ENCODE measurements around the gene OBSL1.

OBSL1 gene

DNA sequence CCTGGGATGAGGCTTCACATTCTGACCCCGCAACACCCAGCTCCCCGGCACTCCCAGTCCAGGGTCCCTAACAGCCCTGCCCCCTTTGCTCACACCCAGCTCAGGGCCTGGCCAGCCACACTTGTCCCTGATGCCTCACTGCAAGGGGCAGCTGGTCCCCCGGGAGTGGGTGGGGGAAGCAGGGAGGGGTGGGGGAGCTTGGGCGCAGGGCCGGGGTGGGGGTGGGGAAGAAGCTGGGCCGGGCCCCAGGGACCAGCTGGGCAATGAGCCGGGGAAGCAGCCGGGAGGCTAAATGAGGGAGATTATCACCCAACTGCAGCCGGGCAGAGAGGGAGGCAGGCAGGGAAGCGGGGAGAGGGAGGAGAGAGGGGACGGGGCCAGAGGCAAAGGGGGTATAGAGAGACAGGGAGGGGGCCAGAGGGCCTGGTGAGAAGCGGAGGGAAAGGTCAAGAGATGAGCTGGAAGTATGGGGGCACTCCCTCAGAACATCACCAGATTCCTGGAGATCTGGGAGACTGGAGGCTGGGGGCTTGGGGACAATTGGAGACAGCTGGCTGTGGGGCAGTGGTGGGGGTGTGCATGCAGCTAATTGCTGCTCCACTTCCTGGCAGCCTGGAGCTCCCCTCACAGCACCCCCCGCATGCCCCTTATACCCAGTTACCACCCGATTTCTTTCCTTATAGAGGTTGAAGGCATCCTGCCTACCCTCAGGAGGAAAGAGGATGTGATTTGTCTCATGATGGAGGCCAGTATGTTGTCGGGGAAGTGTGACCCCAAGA, 59.6 kb downstream of the OBSL1 start:
- no peak for DNase-seq (ENCODE audit: low spot score)

DNA sequence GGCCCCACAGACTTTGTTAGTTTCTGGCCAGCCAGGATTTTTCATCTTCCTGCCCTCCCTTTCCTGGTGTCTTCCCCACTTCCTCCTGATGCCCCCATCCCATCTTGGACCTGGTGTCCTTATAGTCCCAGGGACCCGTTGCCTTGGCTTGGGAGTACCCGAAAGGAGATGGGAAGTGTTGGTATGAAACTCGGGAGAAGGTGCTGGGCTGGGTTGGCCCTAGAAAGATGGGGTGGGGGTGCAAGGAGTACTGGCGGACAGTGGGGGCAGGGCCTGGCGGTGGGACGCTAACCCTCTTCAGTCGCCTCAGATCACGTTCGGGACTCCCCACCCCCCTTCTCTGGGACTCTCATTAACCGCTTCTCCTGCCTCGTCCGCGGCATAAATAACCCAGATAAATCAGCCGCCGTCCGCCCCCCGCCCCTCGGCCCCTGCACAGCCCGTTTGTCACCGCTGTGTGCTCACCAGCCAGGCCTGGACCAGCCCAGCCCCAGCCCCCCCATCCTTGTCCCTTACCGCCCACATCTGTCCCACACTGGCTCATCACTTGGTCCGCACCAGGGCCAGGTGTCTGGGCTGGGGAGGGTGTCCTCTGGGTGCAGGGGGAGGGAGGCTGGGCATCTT, 60.7 kb downstream of the OBSL1 start:
- DNase-seq (ENCODE audit: low spot score): no peak

DNA sequence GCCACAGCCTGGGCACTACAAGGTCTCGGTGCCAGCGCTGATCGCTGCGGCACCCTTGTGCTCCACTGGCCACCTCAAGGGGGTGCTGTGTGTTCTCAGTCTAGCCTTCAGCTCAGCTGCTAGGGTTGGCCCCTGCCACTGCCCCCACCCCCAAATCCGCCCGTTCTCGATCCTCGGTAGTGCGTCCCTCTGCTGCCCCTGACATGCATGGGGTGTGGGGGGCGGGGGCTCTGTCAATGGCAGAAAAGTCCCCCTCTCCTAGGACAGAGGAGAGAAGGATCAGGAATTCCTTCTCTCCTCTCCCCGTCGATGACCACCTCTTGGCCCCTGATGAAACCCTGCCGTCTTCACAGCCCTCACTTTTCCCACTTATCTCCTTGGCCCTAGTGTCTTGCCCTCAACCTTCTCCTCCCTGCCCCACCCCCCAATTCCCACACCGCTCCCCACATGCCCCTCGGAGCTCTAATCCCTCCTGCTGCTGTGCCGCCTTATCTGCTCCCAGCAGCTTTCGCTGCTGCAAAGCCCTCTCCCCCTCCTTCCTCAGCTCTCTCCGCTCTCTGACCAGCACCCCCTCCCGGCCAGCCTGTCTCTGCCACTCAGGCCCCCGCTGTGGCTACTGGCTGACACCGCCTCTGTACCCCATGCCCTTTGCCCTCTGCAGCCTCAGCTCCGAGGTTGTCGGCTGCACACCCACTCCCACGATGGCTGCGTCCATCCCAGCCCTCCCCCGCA, 61.4 kb downstream of the OBSL1 start:
- peak; percentile 86 for DNase-seq (ENCODE audit: low spot score)

DNA sequence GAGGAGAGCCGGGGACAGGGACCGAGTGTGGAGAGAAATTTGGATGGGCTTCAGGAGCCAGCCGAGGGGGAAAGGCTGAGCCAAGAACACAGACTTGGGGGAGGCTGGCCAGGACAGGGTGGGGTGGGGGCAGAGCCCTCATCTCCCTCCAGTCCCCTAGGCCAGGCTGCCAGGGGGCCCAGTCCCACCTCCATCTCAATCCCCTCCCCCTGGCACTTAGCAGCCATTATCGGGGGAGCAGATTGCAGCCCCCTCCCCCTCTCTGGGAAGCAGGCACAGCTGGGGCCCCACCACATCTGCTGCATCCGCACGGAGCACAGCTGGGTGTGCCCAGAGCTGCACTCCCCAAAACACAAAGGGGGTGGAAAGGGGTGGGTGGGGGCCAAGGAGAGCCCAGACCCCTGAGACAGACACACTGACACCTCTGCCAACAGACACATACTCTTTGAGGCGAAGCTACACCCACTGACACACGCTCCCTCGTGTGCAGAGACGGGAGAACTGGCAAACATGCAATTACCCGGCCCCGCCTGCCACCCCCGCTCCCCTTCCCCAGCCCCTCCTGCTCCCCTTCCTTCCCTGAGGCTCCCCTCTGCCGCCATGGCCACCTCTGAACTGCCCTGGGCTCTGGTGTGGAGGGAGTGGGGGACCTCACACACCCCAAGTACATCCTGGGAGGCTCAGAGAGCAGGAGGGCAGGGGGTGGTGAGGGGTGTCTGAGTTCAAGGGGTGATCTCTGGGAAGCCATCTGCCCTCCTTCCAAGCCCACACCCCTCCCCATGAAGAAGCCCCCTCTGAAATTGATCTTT, 62.2 kb downstream of the OBSL1 start:
- DNase-seq (ENCODE audit: low spot score): no peak

DNA sequence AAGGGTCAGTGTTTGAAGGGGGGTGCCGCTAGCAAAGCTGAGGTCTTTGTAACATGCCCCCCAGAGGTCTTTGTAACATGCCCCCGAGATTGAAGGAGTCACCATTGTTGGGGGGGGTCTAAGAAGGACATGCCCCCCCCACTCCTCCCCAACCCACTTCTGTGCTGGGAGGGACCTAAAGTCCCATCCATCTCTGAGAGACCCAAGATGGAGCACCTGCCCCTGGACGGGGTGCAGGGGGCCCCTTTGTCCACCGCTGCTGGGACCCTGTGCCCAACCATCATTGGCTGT, 63.0 kb downstream of the OBSL1 start:
- DNase-seq (ENCODE audit: low spot score): no peak

DNA sequence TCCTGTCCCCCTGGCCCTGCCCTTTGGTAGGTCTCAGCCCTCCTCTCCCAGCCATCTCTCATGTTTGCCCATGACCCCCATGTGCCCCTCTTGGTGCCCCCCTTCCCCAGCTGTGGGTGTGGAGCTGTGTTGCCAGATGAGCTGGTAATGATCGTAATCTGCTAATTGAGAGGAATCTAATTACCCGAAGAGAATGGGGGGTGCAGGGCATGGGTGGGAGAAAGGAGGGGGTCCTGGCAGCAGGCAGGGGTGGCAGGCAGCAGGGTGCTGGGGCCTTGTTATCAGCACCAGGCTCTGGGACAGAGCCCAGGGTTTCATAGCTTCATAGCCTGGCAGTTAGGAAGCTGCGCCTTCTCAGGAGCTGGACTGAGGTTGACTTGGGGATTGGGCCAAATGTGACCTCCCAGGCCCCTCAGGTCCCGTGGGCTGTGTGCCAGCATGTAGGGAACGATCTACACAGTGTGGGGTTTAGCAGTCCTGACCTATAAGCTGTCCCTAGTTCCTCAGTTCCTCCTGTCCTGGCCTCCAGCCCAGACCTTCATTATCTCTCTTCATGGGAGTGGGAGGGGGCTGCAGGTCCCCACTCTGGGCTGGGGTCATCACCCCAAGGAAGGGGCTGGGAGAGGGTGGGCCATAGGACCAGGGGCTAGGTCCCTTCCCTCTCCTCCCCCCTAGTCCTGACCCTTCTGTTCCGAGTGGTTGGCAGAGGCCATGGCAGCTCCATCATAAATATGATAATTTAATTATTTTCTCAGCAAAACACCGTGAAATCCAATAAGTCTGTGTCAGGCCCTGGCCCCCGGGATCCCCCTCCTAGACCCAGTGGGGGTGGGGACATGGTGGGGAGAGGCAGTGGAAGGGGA, 63.5 kb downstream of the OBSL1 start:
- no peak for DNase-seq (ENCODE audit: low spot score)

DNA sequence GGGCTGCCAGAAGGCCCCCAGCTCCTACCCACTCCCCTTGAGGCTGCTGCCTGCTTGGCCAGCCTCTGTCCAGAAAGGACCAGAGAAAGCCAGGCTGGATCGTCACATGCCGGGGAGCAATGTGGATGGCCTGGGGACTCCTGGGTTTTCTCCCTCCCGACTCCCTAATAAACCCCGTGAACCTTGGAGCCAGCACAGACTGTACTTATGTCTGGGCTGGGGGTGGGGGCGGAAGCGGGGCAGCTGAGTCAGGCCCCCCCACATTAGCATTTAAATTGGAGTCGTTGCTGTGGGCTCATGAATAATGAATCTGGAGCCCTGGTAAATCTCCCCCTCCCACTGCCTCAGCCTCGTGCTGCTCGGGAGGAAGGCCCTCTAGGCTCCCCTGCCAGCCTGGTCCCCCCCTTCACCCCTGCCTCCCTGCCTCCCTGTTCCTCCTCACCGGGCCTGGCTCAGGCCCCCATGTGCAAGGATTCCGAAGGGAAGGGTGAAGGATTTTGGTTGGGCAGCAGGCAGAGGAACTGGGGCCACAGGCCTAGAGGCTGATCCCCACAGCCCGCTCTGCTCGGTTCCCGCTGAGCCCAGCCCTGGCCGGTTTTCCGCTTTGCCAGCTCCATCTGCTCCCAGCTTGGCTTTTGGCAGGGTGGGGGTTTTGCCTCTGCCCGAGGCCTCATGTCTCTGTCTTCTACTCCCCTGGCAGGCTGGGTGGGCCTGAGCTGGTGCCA, 64.4 kb downstream of the OBSL1 start:
- DNase-seq (ENCODE audit: low spot score): no peak

DNA sequence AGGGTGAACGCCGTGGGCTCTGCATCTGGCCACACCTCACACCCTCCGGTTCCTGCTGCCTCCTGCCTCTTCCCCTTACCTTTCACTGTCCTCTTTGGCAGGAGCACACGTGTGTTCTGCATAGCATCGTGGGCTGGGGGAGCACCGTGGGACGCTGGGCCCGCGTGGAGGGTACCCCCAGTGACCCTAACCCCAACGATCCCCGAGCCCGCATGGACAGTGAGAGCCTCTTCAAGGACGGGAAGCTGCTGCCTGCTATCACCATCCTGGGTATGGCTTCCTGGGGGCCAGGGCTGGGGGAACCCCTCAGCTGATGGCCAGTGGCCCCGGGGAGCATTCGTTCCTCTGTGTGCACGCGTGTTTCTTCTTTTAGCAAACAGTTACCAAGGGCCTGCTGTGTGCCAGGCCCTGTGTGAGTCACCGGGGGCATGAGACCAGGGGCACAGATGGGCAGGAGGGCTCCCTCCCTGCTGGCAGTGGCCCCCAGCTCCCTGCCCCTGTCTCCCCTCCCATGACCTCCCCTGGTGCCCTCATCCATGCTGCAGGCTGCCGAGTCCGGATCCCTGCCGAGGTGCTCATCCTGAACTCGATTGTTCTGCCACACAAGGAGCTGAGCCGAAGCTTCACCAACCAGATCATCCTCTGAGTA, 65.1 kb downstream of the OBSL1 start:
- DNase-seq (ENCODE audit: low spot score): no peak

DNA sequence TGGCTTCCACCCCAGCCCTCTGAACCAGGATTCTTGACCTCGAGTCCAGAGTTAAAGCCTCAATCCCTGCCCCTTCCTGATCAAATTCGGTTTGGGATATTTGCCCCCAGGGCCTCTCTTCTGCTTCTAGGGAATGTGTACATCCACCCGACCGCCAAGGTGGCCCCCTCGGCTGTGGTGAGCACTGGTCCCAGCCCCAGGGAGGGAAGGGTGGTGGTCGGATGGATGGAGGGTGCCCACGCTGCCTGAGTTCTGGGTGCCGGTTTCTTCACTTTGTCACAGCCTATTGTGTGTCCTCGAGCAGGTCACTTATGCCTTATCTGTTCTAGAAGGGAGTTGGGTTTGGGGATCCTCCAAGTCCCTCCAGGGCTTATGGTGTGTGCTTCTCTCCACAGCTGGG, 65.8 kb downstream of the OBSL1 start:
- DNase-seq (ENCODE audit: low spot score): no peak

DNA sequence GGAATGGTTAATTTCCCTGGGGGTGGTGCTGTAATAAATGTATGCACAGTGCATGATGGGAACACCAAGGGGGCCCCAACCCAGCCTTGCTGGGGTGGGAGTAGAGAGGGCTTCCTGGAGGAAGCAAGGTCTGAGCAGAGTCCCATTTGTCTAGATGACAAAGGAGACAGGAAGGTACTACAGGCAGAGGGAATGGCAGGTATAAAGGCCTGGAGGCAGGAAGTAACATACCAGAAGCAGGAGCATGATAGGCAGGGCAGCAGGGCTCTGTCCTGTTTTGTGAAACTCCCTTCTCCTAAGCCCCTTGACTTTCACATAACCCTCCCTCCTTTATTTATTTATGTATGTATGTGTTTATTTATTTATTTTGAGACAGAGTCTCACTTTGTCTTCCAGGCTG, 68.7 kb downstream of the OBSL1 start:
- DNase-seq (ENCODE audit: low spot score): no peak

DNA sequence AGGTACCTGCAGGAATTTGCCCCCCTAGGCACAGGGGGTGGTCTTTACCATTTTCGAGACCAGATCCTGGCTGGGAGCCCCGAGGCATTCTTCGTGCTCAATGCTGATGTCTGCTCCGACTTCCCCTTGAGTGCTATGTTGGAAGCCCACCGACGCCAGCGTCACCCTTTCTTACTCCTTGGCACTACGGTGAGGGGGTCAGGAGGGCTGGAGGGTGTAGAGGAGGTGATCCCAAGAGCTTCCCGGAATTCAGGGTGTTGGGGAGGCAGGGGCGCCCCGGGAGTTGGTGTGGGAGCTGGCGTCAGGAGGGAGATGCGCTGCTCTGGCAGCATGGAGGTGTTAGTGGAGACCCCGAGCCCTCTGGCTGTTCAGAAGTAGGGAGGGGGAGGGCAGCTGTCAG, 69.5 kb downstream of the OBSL1 start:
- no peak for DNase-seq (ENCODE audit: low spot score)
